Ascending aorta (tissue), 2 donors: ENCODE data around the gene PCSK6. TPM values are rescaled to one million over a fixed set of nuclear protein-coding genes. Genes with fewer than 3 reads are reported as not detected.

Experiments
- DNase-seq, 2 donors: peaks; one replicate each; pipeline ENCODE4 v3.0.0-alpha.2; 2019; ENCODE audit warnings: low spot score in 2 of 2
- H3K27ac ChIP-seq, 2 donors: fragments of 200-600 bp; sonication (generic); one replicate each; pipeline ENCODE4 v1.5.1; 2016 to 2017; ENCODE audit warnings: mild to moderate bottlenecking in 1 of 2
- H3K27me3 ChIP-seq: fragments of 200-600 bp; sonication (generic); one replicate; pipeline ENCODE4 v1.5.1; 2017
- H3K36me3 ChIP-seq, 2 donors: fragments of 200-600 bp; sonication (generic); one replicate each; pipeline ENCODE4 v1.5.1; 2016
- H3K4me1 ChIP-seq, 2 donors: fragments of 200-600 bp; sonication (generic); one replicate each; pipeline ENCODE4 v1.5.1; 2016 to 2017; ENCODE audit warnings: mild to moderate bottlenecking in 1 of 2
- H3K4me3 ChIP-seq, 2 donors: fragments of 200-600 bp; sonication (generic); one replicate each; pipeline ENCODE4 v1.5.1; 2016 to 2017; ENCODE audit warnings: mild to moderate bottlenecking in 1 of 2
- H3K9me3 ChIP-seq, 2 donors: fragments of 200-600 bp; sonication (generic); one replicate each; pipeline ENCODE4 v1.5.1; 2016
- CTCF ChIP-seq, 3 experiments: fragments of 200-600 bp in 2 of 3; fragments of 450-650 bp in 1 of 3; sonication (generic) in 2 of 3; IDR thresholded peaks; one replicate each; pipeline ENCODE4 v1.5.1; 2016 to 2019; ENCODE audit warnings: antibody characterized with exemption in 3 of 3, mild to moderate bottlenecking in 1 of 3, moderate library complexity in 1 of 3
- intact Hi-C: fragments of 100-400 bp; cut with DNase I; formaldehyde crosslinking; loops from one replicate; pipeline ENCODE4 v1.15.1; 2023
- total RNA-seq: library from RNA; depleted of rRNA; stranded (reverse); fragments of >200 nt; gene quantifications from one replicate; pipeline ENCODE4 v1.1.0, GENCODE V29; 2016

The PCSK6 gene
- total RNA-seq, 1 donor from 2014 or later: 3.9 TPM

GRCh38 chr15:101348643-101349042 is 140.9 kb downstream of the PCSK6 start:
- no peaks in the 10 kb centered on the region for H3K36me3 ChIP-seq
- intact Hi-C loops: no loop called here
- no peaks in the 10 kb centered on the region for H3K27me3 ChIP-seq
- no peak overlapping the region for H3K27ac ChIP-seq
- H3K4me3 ChIP-seq: no peak overlapping the region
- no peak for DNase-seq
- no peaks in the 10 kb centered on the region for H3K9me3 ChIP-seq
- TF ChIP-seq CTCF (IDR thresholded peaks at IDR 0.05): no peak
- no peaks in the 10 kb centered on the region for H3K4me1 ChIP-seq

GRCh38 chr15:101348015-101348414 is 141.5 kb downstream of the PCSK6 start:
- Histone ChIP-seq H3K4me3 (no peak overlapping the region), H3K9me3 (no peaks in the 10 kb centered on the region), H3K4me1 (no peaks in the 10 kb centered on the region), H3K27me3 (no peaks in the 10 kb centered on the region), H3K27ac (no peak overlapping the region), H3K36me3 (no peaks in the 10 kb centered on the region)
- no peak for DNase-seq
- no peak for TF ChIP-seq CTCF (IDR thresholded peaks at IDR 0.05)
- intact Hi-C loops: no loop called here

- Histone ChIP-seq H3K27me3 (no peaks in the 10 kb centered on the region), H3K4me3 (no peak overlapping the region), H3K9me3 (no peaks in the 10 kb centered on the region), H3K27ac (no peak overlapping the region), H3K36me3 (no peaks in the 10 kb centered on the region), H3K4me1 (no peaks in the 10 kb centered on the region)
- TF ChIP-seq CTCF (IDR thresholded peaks at IDR 0.05): no peak
- intact Hi-C loops: no loop called here
- DNase-seq: no peak
Measured at GRCh38 chr15:101347454-101347853, 142.1 kb downstream of the PCSK6 start.

GRCh38 chr15:101346928-101347327 is 142.6 kb downstream of the PCSK6 start:
- no peak for DNase-seq
- Histone ChIP-seq H3K4me3 (no peak overlapping the region), H3K27ac (no peak overlapping the region), H3K4me1 (no peaks in the 10 kb centered on the region), H3K27me3 (no peaks in the 10 kb centered on the region), H3K9me3 (no peaks in the 10 kb centered on the region), H3K36me3 (no peaks in the 10 kb centered on the region)
- no peak for TF ChIP-seq CTCF (IDR thresholded peaks at IDR 0.05)
- intact Hi-C loops: no loop called here

- no peaks in the 10 kb centered on the region for H3K9me3 ChIP-seq
- no peak overlapping the region for H3K4me3 ChIP-seq
- no peaks in the 10 kb centered on the region for H3K4me1 ChIP-seq
- no peaks in the 10 kb centered on the region for H3K36me3 ChIP-seq
- H3K27ac ChIP-seq: no peak overlapping the region
- no peak for TF ChIP-seq CTCF (IDR thresholded peaks at IDR 0.05)
- intact Hi-C loops: no loop called here
- DNase-seq: no peak
- no peaks in the 10 kb centered on the region for H3K27me3 ChIP-seq
Measured at GRCh38 chr15:101342056-101342455, 147.5 kb downstream of the PCSK6 start.

GRCh38 chr15:101338502-101339057 is 150.9 kb downstream of the PCSK6 start:
- no peak for DNase-seq
- H3K4me3 ChIP-seq: no peak overlapping the region
- H3K27me3 ChIP-seq: no peaks in the 10 kb centered on the region
- intact Hi-C loops: no loop called here
- no peaks in the 10 kb centered on the region for H3K36me3 ChIP-seq
- H3K27ac ChIP-seq: no peak overlapping the region
- no peak for TF ChIP-seq CTCF (IDR thresholded peaks at IDR 0.05)
- no peaks in the 10 kb centered on the region for H3K9me3 ChIP-seq
- H3K4me1 ChIP-seq: no peaks in the 10 kb centered on the region
